Endothelial cell of umbilical vein (primary cell): Measurements from ENCODE around the gene FOXA1. TPM values are rescaled to one million over a fixed set of nuclear protein-coding genes. Genes with fewer than 3 reads are reported as not detected.

ENCODE experiments used
- BruUV-seq: library from RNA; stranded (reverse); fragments of 400-500 nt; replicated peaks from 2 replicates; lab custom pipeline; 2021; lab: Mats Ljungman, UMichigan
- CTCF ChIA-PET: fragments of 300-600, 350-600 bp; sonication (Branson Sonifier 250); formaldehyde crosslinking; loops from one replicate; lab custom pipeline; 2021; ENCODE audit warnings: antibody characterized with exemption, inconsistent platforms; lab: Charles Lee
- POLR2A ChIA-PET: fragments of 300-600, 350-600 bp; sonication (Branson Sonifier 250); formaldehyde crosslinking; loops from one replicate; lab custom pipeline; 2021; ENCODE audit warnings: antibody characterized with exemption, inconsistent platforms; lab: Charles Lee
- DNase-seq: peaks from one replicate; pipeline ENCODE4 v3.0.0-alpha.2; 2011; ENCODE audit warnings: low read depth, low spot score
- FAIRE-seq: peaks from 2 replicates; lab custom pipeline; 2011; peaks lifted over from hg19 to GRCh38; lab: Jason Lieb, UNC
- H2AFZ ChIP-seq: 2 replicates; pipeline ENCODE4 v1.6.0; 2012; ENCODE audit warnings: low read depth, low read length, control low read depth, inconsistent platforms
- H3K27ac ChIP-seq: 2 replicates; pipeline ENCODE4 v1.5.1; 2011; ENCODE audit warnings: low read depth, mild to moderate bottlenecking, control low read depth, low read length, moderate library complexity; ENCODE audit not compliant: insufficient read depth
- H3K27me3 ChIP-seq, 2 experiments: 2 replicates each; pipeline versions ENCODE4 v1.6.0 to v1.6.1; 2011; ENCODE audit warnings: low read length in 2 of 2, mixed read lengths in 1 of 2; ENCODE audit not compliant: control insufficient read depth in 2 of 2, insufficient read depth in 2 of 2
- H3K36me3 ChIP-seq, 2 experiments: 2 replicates in 1 of 2; 3 replicates in 1 of 2; pipeline ENCODE4 v1.5.1; 2011; ENCODE audit warnings: low read length in 2 of 2, mild to moderate bottlenecking in 1 of 2, moderate library complexity in 1 of 2; ENCODE audit not compliant: control insufficient read depth in 2 of 2, insufficient read depth in 2 of 2; ENCODE audit errors: extremely low read depth in 1 of 2
- H3K4me1 ChIP-seq: 3 replicates; pipeline ENCODE4 v1.5.1; 2011; ENCODE audit warnings: mild to moderate bottlenecking, low read length; ENCODE audit not compliant: control insufficient read depth, insufficient read depth; ENCODE audit errors: extremely low read depth
- H3K4me2 ChIP-seq: 2 replicates; pipeline ENCODE4 v1.6.1; 2011; ENCODE audit warnings: low read length, control low read depth, mixed read lengths; ENCODE audit not compliant: insufficient read depth
- H3K4me3 ChIP-seq, 3 experiments: fragments of 200-600 bp in 1 of 3; sonication (generic), shearing (Covaris generic) in 1 of 3; replicated peaks in 1 of 3; 2 replicates each; pipeline ENCODE4 v1.5.1; 2011 to 2016; ENCODE audit warnings: control low read depth in 3 of 3, low read length in 3 of 3, mild to moderate bottlenecking in 2 of 3, inconsistent platforms in 1 of 3, low read depth in 1 of 3, moderate library complexity in 1 of 3; ENCODE audit not compliant: insufficient read depth in 1 of 3
- H3K79me2 ChIP-seq: 2 replicates; pipeline ENCODE4 v1.6.0; 2012; ENCODE audit warnings: low read length, inconsistent platforms; ENCODE audit not compliant: control insufficient read depth, insufficient read depth
- H3K9ac ChIP-seq: replicated peaks from 2 replicates; pipeline ENCODE3; 2011; ENCODE audit warnings: low read length, control low read depth; ENCODE audit not compliant: insufficient read depth; ENCODE audit errors: extremely low read depth
- H3K9me1 ChIP-seq: replicated peaks from 3 replicates; pipeline ENCODE4 v1.6.0; 2011; ENCODE audit warnings: mild to moderate bottlenecking, low read length; ENCODE audit not compliant: control insufficient read depth, insufficient read depth; ENCODE audit errors: extremely low read depth
- H3K9me3 ChIP-seq: replicated peaks from 2 replicates; pipeline ENCODE4 v1.5.1; 2012; ENCODE audit warnings: low read length, inconsistent platforms; ENCODE audit not compliant: control insufficient read depth, insufficient read depth
- H4K20me1 ChIP-seq: replicated peaks from 2 replicates; pipeline ENCODE3; 2011; ENCODE audit warnings: mild to moderate bottlenecking, low read length; ENCODE audit not compliant: control insufficient read depth, insufficient read depth; ENCODE audit errors: extremely low read depth
- CTCF ChIP-seq, 2 donors: IDR thresholded peaks; 1 replicate in 1 of 2; 2 replicates in 1 of 2; pipeline ENCODE4 v1.5.1; 2011; ENCODE audit warnings: low read length in 2 of 2, mild to moderate bottlenecking in 2 of 2, moderate library complexity in 2 of 2, control low read depth in 1 of 2, inconsistent platforms in 1 of 2, low read depth in 1 of 2; ENCODE audit not compliant: insufficient read depth in 1 of 2; ENCODE audit errors: extremely low read depth in 1 of 2
- EZH2 ChIP-seq: IDR thresholded peaks from 2 replicates; pipeline ENCODE4 v1.6.1; 2012; ENCODE audit warnings: borderline replicate concordance, low read depth, mild to moderate bottlenecking, moderate library complexity, low read length, inconsistent platforms; ENCODE audit not compliant: severe bottlenecking
- FOS ChIP-seq: IDR thresholded peaks from 2 replicates; pipeline ENCODE4 v1.6.1; 2011; ENCODE audit warnings: mild to moderate bottlenecking, low read length, moderate library complexity, borderline replicate concordance; ENCODE audit not compliant: insufficient read depth
- GATA2 ChIP-seq: IDR thresholded peaks from 2 replicates; pipeline ENCODE4 v1.7.0; 2011; ENCODE audit warnings: low read depth, mild to moderate bottlenecking, moderate library complexity, mixed read lengths, low read length; ENCODE audit not compliant: insufficient read length, insufficient read depth
- JUN ChIP-seq: IDR thresholded peaks from 2 replicates; pipeline ENCODE4 v1.6.1; 2011; ENCODE audit warnings: borderline replicate concordance, low read depth; ENCODE audit not compliant: insufficient read length, insufficient read depth
- MAX ChIP-seq: IDR thresholded peaks from 2 replicates; pipeline ENCODE4 v1.6.1; 2011; ENCODE audit not compliant: insufficient read depth, insufficient read length
- MYC ChIP-seq: IDR thresholded peaks from one replicate; pipeline ENCODE4 v1.6.1; 2011; ENCODE audit warnings: mild to moderate bottlenecking, low read depth, low read length
- POLR2A ChIP-seq: IDR thresholded peaks from 2 replicates; pipeline ENCODE4 v1.6.1; 2012; ENCODE audit warnings: low read depth, mild to moderate bottlenecking, control low read depth, low read length
- POLR2AphosphoS5 ChIP-seq: IDR thresholded peaks from 2 replicates; pipeline ENCODE4 v1.6.1; 2012; ENCODE audit warnings: low read depth, mild to moderate bottlenecking, control low read depth, low read length, moderate library complexity; ENCODE audit not compliant: insufficient read depth
- dilution Hi-C: fragments of 300-500 bp; cut with MboI; formaldehyde crosslinking; loops from one replicate; pipeline ENCODE4 v1.15.0; 2019; ENCODE audit warnings: low sequenced_read_pairs; ENCODE audit not compliant: extremely low pct_ligation_motif_present
- intact Hi-C: fragments of 100-400 bp; cut with micrococcal nuclease; formaldehyde crosslinking; loops from one replicate; pipeline ENCODE4 v1.10.0; 2022
- polyA plus RNA-seq, 4 experiments: library from polyadenylated mRNA; depleted of rRNA in 3 of 4; stranded (reverse) in 3 of 4; unstranded in 1 of 4; fragments of >200 nt; gene quantifications; 2 replicates each; pipeline versions ENCODE4 v1.2.1 to v1.2.3, GENCODE V29; 2011 to 2012; ENCODE audit warnings: missing spikeins in 1 of 4
- total RNA-seq: library from RNA; stranded (reverse); gene quantifications from 2 replicates; pipeline ENCODE4 v1.2.3, GENCODE V29; 2021

Gene FOXA1
- total and polyA plus RNA-seq, 2 donors (not counting 3 experiments of a cell fraction or from before 2014, with no cell fraction given) = 0.06 TPM; not detected in 1

DNA sequence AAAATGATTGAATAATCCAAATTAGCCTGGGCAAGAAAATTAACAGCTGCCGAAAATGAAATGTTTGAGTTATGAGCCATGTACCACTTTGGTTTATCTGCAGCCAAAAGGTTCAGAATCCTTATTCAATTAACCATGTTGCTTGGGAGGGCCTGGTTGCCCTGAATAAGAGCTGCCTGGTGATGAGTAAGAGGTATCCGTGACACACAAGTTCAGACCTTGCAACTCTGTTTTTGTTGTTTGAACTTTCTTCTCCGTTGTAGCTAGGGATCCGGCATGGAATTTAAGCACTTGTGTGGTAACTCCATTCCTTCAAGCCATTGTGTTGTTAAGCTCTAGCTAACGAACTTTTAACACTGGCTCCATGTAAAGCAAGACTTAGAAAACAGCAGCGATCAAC, 35.7 kb downstream of the FOXA1 start:
- dilution Hi-C loops (no loop called here), intact Hi-C loops (no loop called here)
- Histone ChIP-seq H3K4me1 (peaks cover 4% of the 10 kb centered on the region), H3K9me1 (no peaks in the 10 kb centered on the region), H3K36me3 (no peaks in the 10 kb centered on the region), H3K27me3 (no peaks in the 10 kb centered on the region), H2AFZ (no peak overlapping the region), H3K9ac (no peak overlapping the region), H3K27ac (no peak overlapping the region), H3K9me3 (no peaks in the 10 kb centered on the region), H3K4me3 (no peak overlapping the region), H4K20me1 (no peaks in the 10 kb centered on the region), H3K4me2 (no peak overlapping the region), H3K79me2 (no peaks in the 10 kb centered on the region)
- DNase-seq = no peak
- ChIA-PET CTCF (interaction anchor here (1.1 kb wide), 1 partner anchor 12 kb away, joined by 4 read pairs; no protein-coding TSS in a partner anchor), POLR2A (no interaction called here)
- TF ChIP-seq JUN (no peak), FOS (no peak), EZH2 (no peak), MYC (no peak), GATA2 (no peak), POLR2AphosphoS5 (no peak), CTCF (IDR thresholded peaks at IDR 0.05; ENCODE audit: extremely low read depth in 1 of 2, insufficient read depth in 1 of 2, low read depth in 1 of 2, low read length in 2 of 2) (no peak), POLR2A (no peak), MAX (no peak)
- FAIRE-seq = no peak
- no TSS peak for BruUV-seq
